Ovary (tissue), 9 donors: ENCODE results near the gene KIF19. TPM values are rescaled to one million over a fixed set of nuclear protein-coding genes. Genes with fewer than 3 reads are reported as not detected.

Source experiments
- DNase-seq, 5 donors: peaks; one replicate each; pipeline ENCODE4 v3.0.0-alpha.2; 2019 to 2020
- H3K27ac ChIP-seq, 2 donors: fragments of 200-600 bp; one replicate each; pipeline versions ENCODE4 v1.5.1 to v1.8.0; 2019 to 2022
- H3K27me3 ChIP-seq: fragments of 200-600 bp; one replicate; pipeline ENCODE4 v1.8.0; 2022
- H3K36me3 ChIP-seq: fragments of 200-600 bp; sonication (generic); one replicate; pipeline ENCODE4 v1.5.1; 2019
- H3K4me1 ChIP-seq: one replicate; pipeline ENCODE4 v1.8.1; 2013; ENCODE audit warnings: mild to moderate bottlenecking, moderate library complexity; ENCODE audit not compliant: insufficient read depth
- H3K4me3 ChIP-seq: fragments of 200-600 bp; sonication (generic); one replicate; pipeline ENCODE4 v1.5.1; 2017
- H3K9me3 ChIP-seq, 2 donors: fragments of 200-600 bp in 1 of 2; sonication (generic) in 1 of 2; one replicate each; pipeline versions ENCODE4 v1.5.1 to v1.8.1; 2013 to 2019; ENCODE audit warnings: mild to moderate bottlenecking in 1 of 2, moderate library complexity in 1 of 2
- CTCF ChIP-seq, 3 donors: fragments of 450-650 bp in 2 of 3; fragments of 200-600 bp in 1 of 3; IDR thresholded peaks; one replicate each; pipeline versions ENCODE4 v1.5.1 to v1.8.0; 2016 to 2022; ENCODE audit warnings: antibody characterized with exemption in 3 of 3, mild to moderate bottlenecking in 1 of 3
- EP300 ChIP-seq: sonication (generic); formaldehyde crosslinking; IDR thresholded peaks from one replicate; pipeline ENCODE4 v1.6.1; 2017; ENCODE audit warnings: antibody characterized with exemption
- POLR2A ChIP-seq: fragments of 450-650 bp; IDR thresholded peaks from one replicate; pipeline ENCODE4 v1.6.1; 2017; ENCODE audit warnings: antibody characterized with exemption, mild to moderate bottlenecking, moderate library complexity
- WGBS, 3 donors: extraction: QIAGEN DNeasy Blood & Tissue Kit in 1 of 3; methylation state at CpG; one replicate each; pipeline versions ENCODE4 v1.1.5 to v1.1.7; 2013 to 2017; 5-methylcytosine and 5-hydroxymethylcytosine counted together
- intact Hi-C, 4 donors: fragments of 100-400 bp; cut with DNase I; formaldehyde crosslinking; loops; one replicate each; pipeline versions ENCODE4 v1.11.0 to v1.15.1; 2022 to 2023
- polyA plus RNA-seq, 2 donors: library from polyadenylated mRNA; stranded (reverse); fragments of 200-250 nt in 1 of 2; fragments of 350-450 nt in 1 of 2; fragmentation: Illumina TruSeq in 1 of 2; extraction: RNeasy Lipid Tissue Mini Kit (QIAGEN cat#74804) in 1 of 2; gene quantifications; one replicate each; pipeline ENCODE4 v1.2.3, GENCODE V29; 2013 to 2014
- total RNA-seq, 7 donors: library from RNA; depleted of rRNA in 2 of 7; stranded (reverse); fragments of >200 nt in 2 of 7; fragmentation: NEBNext Ultra II Directional in 3 of 7; extraction: Animal tissue kit (Norgen Biotek cat#: 25700) in 3 of 7; gene quantifications; one replicate each; pipeline versions ENCODE4 v1.1.0 to v1.2.4, GENCODE V29; 2016 to 2023
- donor health status: DM: no; HTN: no; CAD: no; lungs with moderate emphysema.
- donor health status: DM: no; HTN: no; CAD: no.
- donor health status: Bipolar disorder and iron deficiency.
- donor health status: DM: yes; HTN: yes; CAD: no.
- donor health status: DM: no; HTN: no; CAD: no.
- donor health status: DM: yes; HTN: yes; CAD: no.

KIF19 gene
- total and polyA plus RNA-seq, 9 donors: 0.33 to 15.0 (median 1.2) TPM; not detected in 2

GRCh38 chr17:74328487-74328886 is 2.5 kb downstream of the KIF19 start:
- intact Hi-C loops: no loop called here
- Histone ChIP-seq H3K27ac (no peak overlapping the region), H3K9me3 (no peaks in the 10 kb centered on the region), H3K36me3 (no peaks in the 10 kb centered on the region), H3K4me3 (no peak overlapping the region), H3K27me3 (no peaks in the 10 kb centered on the region), H3K4me1 (peaks cover 3% of the 10 kb centered on the region)
- no peak for TF ChIP-seq EP300
- 94 to 96% (median 95%) methylated on average over 3 of the region's 3 CpGs for WGBS, 3 donors
- no peak for DNase-seq

GRCh38 chr17:74329378-74329777 is 3.4 kb downstream of the KIF19 start:
- DNase-seq: no peak
- H3K27me3 ChIP-seq: no peaks in the 10 kb centered on the region
- TF ChIP-seq EP300: no peak
- no peak for TF ChIP-seq POLR2A
- no peaks in the 10 kb centered on the region for H3K36me3 ChIP-seq
- peaks cover 3% of the 10 kb centered on the region for H3K4me1 ChIP-seq
- H3K4me3 ChIP-seq: no peak overlapping the region
- no peak overlapping the region for H3K27ac ChIP-seq
- H3K9me3 ChIP-seq: no peaks in the 10 kb centered on the region
- intact Hi-C loops: no loop called here
- 79 to 94% (median 86%) methylated on average over 3 of the region's 3 CpGs for WGBS, 3 donors

- H3K36me3 ChIP-seq: no peaks in the 10 kb centered on the region
- peaks cover 3% of the 10 kb centered on the region for H3K4me1 ChIP-seq
- intact Hi-C loops: no loop called here
- H3K27ac ChIP-seq: no peak overlapping the region
- WGBS, 3 donors: 78 to 82% (median 78%) methylated on average over 8 of the region's 8 CpGs
- no peak for TF ChIP-seq POLR2A
- no peak for TF ChIP-seq CTCF (IDR thresholded peaks at IDR 0.05)
- TF ChIP-seq EP300: no peak
- H3K9me3 ChIP-seq: peaks cover 0 to 5% of the 10 kb centered on the region in 2 donors
- H3K4me3 ChIP-seq: no peak overlapping the region
- DNase-seq: no peak
- no peaks in the 10 kb centered on the region for H3K27me3 ChIP-seq
Measured at GRCh38 chr17:74330446-74330845, 4.4 kb downstream of the KIF19 start.

GRCh38 chr17:74332017-74332650 is 6.1 kb downstream of the KIF19 start:
- intact Hi-C loops: no loop called here
- WGBS, 3 donors: 56 to 61% (median 61%) methylated on average over 7 of the region's 7 CpGs

GRCh38 chr17:74332763-74333283 is 6.8 kb downstream of the KIF19 start:
- H3K27me3 ChIP-seq: no peaks in the 10 kb centered on the region
- no peak for DNase-seq
- H3K36me3 ChIP-seq: no peaks in the 10 kb centered on the region
- 16 to 24% (median 22%) methylated on average over 11 of the region's 11 CpGs for WGBS, 3 donors
- intact Hi-C loops: no loop called here
- no peak overlapping the region for H3K4me3 ChIP-seq
- no peaks in the 10 kb centered on the region for H3K4me1 ChIP-seq
- no peak for TF ChIP-seq POLR2A
- TF ChIP-seq EP300: no peak
- TF ChIP-seq CTCF (IDR thresholded peaks at IDR 0.05): no peak
- no peak overlapping the region for H3K27ac ChIP-seq
- peaks cover 0 to 5% of the 10 kb centered on the region in 2 donors for H3K9me3 ChIP-seq

More at GRCh38 chr17:74332017-74332650, 6.1 kb downstream of the KIF19 start:
- no peaks in the 10 kb centered on the region for H3K27me3 ChIP-seq
- DNase-seq: no peak
- H3K9me3 ChIP-seq: peaks cover 0 to 5% of the 10 kb centered on the region in 2 donors
- H3K4me3 ChIP-seq: no peak overlapping the region
- no peaks in the 10 kb centered on the region for H3K36me3 ChIP-seq
- H3K27ac ChIP-seq: no peak overlapping the region
- TF ChIP-seq POLR2A (no peak), EP300 (no peak), CTCF (IDR thresholded peaks at IDR 0.05) (no peak)
- H3K4me1 ChIP-seq: no peaks in the 10 kb centered on the region
